Measurements from ENCODE around the gene GNAL.

GRCh38 chr18:11791131-11791530 lies 102.1 kb downstream of the GNAL start:
- TF ChIP-seq CTCF (IDR thresholded peaks at IDR 0.05; ENCODE audit: insufficient read depth, low read depth, low read length) (no peak), EZH2 (IDR thresholded peaks at IDR 0.05; ENCODE audit: insufficient read depth, low read length) (no peak)
